HL-60 (cell line): ENCODE results near the gene SLAMF6.
A peak's percentile ranks its signal among the peaks of the same experiment; 100 is the strongest.
"Not testable (repeated sequence)": the region's sequence is repeated elsewhere in the genome, so short reads cannot be mapped to it uniquely, and the experiment has no call there.

Source experiments
- DNase-seq, 2 experiments: peaks; one replicate each; pipeline ENCODE4 v3.0.0-alpha.2; 2010 to 2020; ENCODE audit warnings: low read depth in 1 of 2, low spot score in 1 of 2
- H3K27ac ChIP-seq: fragments of 250-450 bp; sonication (Bioruptor Pico); replicated peaks from 2 replicates; pipeline ENCODE4 v1.5.1; 2020; ENCODE audit warnings: mild to moderate bottlenecking, moderate library complexity
- H3K27me3 ChIP-seq: fragments of 250-450 bp; sonication (Bioruptor Pico); 2 replicates; pipeline ENCODE4 v1.5.1; 2021; ENCODE audit warnings: mild to moderate bottlenecking, moderate library complexity; ENCODE audit not compliant: insufficient read depth, poor library complexity, severe bottlenecking
- H3K4me3 ChIP-seq: replicated peaks from 2 replicates; pipeline ENCODE4 v1.5.1; 2011; ENCODE audit warnings: mild to moderate bottlenecking, control low read depth, low read length; ENCODE audit not compliant: insufficient read depth
- GABPA ChIP-seq: IDR thresholded peaks from 2 replicates; pipeline ENCODE4 v1.6.1; 2012; ENCODE audit warnings: low read depth
- POLR2AphosphoS5 ChIP-seq: IDR thresholded peaks from 2 replicates; pipeline ENCODE4 v1.6.1; 2012; ENCODE audit warnings: low read depth
- SPI1 ChIP-seq: IDR thresholded peaks from 2 replicates; pipeline ENCODE4 v1.6.1; 2012; ENCODE audit warnings: low read depth, mild to moderate bottlenecking, borderline replicate concordance
- TF ChIP-seq, protein P1 (sequence below): IDR thresholded peaks from 2 replicates; pipeline ENCODE4 v1.6.1; 2012; ENCODE audit warnings: low read depth; ENCODE audit not compliant: insufficient replicate concordance
- TF ChIP-seq, protein P2 (sequence below): IDR thresholded peaks from one replicate; pipeline ENCODE4 v1.5.1; 2011; ENCODE audit warnings: low read length, control low read depth, inconsistent platforms; ENCODE audit not compliant: insufficient read depth

The SLAMF6 gene

DNA sequence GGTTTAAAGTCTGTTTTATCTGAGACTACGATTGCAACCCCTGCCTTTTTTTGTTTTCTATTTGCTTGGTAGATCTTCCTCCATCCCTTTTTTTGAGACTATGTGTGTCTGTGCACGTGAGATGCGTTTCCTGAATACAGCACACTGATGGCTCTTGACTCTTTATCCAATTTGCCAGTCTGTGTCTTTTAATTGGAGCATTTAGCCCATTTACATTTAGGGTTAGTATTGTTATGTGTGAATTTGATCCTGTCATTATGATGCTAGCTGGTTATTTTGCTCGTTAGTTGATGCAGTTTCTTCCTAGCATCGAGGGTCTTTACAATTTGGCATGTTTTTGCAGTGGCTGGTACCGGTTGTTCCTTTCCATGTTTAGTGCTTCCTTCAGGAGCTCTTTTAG is 44.0 kb downstream of the SLAMF6 start:
- H3K27ac ChIP-seq, H3K4me3 ChIP-seq, H3K27me3 ChIP-seq, DNase-seq: not testable (repeated sequence)

DNA sequence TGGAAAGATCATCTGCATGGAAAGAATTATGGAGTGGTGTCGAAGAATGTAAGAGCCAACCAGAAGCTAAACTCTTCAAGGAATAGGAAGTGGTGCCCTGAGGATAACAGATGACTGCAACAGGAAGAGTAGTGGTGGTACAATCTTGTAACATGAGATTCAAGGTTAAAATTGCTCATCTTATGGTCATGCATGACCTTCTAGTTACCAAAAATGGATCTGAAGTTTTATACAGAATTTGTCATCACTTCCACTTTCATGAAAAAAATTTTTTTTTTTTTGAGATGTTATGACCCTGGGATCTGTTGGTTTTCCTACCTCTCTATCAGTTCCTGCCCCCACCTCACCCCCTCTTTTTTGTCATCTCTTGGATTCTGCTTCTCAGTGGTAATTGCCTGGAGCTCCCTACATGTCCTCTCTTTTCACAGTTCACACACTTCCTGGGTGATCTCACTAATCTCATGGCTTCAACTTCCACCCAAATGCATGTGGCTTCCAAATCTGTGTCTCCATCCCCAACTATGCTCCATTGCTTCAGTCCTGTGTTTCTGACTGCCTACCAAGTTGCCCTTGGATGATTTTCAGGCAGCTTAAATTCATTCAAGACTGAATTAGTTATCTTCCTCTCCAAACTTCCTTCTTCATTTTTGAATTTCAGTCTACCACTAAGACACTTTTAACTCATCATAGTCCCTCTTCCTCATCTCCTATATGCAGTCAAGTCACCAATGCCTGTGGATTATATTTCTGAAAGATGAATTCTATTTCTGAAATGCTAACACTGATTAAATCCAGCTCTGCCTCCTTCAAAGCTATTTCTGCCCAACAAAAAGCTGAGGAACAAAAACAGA is 48.4 kb downstream of the SLAMF6 start:
- peak in 1 of 2 experiments; percentile 13 for DNase-seq
- Histone ChIP-seq H3K27ac (no peak overlapping the region), H3K4me3 (no peak overlapping the region), H3K27me3 (no peaks in the 10 kb centered on the region)
- no peak for TF ChIP-seq GABPA
- TF ChIP-seq, protein P1, sequence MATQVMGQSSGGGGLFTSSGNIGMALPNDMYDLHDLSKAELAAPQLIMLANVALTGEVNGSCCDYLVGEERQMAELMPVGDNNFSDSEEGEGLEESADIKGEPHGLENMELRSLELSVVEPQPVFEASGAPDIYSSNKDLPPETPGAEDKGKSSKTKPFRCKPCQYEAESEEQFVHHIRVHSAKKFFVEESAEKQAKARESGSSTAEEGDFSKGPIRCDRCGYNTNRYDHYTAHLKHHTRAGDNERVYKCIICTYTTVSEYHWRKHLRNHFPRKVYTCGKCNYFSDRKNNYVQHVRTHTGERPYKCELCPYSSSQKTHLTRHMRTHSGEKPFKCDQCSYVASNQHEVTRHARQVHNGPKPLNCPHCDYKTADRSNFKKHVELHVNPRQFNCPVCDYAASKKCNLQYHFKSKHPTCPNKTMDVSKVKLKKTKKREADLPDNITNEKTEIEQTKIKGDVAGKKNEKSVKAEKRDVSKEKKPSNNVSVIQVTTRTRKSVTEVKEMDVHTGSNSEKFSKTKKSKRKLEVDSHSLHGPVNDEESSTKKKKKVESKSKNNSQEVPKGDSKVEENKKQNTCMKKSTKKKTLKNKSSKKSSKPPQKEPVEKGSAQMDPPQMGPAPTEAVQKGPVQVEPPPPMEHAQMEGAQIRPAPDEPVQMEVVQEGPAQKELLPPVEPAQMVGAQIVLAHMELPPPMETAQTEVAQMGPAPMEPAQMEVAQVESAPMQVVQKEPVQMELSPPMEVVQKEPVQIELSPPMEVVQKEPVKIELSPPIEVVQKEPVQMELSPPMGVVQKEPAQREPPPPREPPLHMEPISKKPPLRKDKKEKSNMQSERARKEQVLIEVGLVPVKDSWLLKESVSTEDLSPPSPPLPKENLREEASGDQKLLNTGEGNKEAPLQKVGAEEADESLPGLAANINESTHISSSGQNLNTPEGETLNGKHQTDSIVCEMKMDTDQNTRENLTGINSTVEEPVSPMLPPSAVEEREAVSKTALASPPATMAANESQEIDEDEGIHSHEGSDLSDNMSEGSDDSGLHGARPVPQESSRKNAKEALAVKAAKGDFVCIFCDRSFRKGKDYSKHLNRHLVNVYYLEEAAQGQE = no peak
- no peak for TF ChIP-seq POLR2AphosphoS5
- TF ChIP-seq, protein P2, sequence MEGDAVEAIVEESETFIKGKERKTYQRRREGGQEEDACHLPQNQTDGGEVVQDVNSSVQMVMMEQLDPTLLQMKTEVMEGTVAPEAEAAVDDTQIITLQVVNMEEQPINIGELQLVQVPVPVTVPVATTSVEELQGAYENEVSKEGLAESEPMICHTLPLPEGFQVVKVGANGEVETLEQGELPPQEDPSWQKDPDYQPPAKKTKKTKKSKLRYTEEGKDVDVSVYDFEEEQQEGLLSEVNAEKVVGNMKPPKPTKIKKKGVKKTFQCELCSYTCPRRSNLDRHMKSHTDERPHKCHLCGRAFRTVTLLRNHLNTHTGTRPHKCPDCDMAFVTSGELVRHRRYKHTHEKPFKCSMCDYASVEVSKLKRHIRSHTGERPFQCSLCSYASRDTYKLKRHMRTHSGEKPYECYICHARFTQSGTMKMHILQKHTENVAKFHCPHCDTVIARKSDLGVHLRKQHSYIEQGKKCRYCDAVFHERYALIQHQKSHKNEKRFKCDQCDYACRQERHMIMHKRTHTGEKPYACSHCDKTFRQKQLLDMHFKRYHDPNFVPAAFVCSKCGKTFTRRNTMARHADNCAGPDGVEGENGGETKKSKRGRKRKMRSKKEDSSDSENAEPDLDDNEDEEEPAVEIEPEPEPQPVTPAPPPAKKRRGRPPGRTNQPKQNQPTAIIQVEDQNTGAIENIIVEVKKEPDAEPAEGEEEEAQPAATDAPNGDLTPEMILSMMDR = no peak
- TF ChIP-seq SPI1 = no peak

DNA sequence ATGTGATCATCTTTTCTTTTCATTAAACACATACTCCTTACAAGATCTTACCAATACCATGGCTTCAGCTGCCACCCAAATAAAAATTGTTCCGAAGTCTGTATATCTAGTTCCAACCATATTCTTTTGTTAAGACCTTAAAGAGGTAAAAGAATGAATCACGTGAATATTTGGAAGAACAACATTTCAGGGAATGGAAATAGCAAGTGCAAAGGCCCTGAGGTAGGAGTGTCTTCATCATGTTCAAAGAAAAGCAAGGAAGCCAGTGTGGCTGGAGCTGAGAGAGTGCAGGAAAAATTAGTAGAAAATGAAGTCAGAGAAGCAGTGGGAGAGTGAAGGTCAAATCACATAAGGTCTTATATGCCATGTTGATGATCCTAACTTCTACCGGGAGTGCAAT is 50.9 kb downstream of the SLAMF6 start:
- DNase-seq = no peak
- no peak for TF ChIP-seq GABPA
- TF ChIP-seq, protein P2 = no peak
- TF ChIP-seq, protein P1 = no peak
- TF ChIP-seq POLR2AphosphoS5 = no peak
- TF ChIP-seq SPI1 = no peak
- Histone ChIP-seq H3K4me3 (no peak overlapping the region), H3K27ac (no peak overlapping the region), H3K27me3 (no peaks in the 10 kb centered on the region)

DNA sequence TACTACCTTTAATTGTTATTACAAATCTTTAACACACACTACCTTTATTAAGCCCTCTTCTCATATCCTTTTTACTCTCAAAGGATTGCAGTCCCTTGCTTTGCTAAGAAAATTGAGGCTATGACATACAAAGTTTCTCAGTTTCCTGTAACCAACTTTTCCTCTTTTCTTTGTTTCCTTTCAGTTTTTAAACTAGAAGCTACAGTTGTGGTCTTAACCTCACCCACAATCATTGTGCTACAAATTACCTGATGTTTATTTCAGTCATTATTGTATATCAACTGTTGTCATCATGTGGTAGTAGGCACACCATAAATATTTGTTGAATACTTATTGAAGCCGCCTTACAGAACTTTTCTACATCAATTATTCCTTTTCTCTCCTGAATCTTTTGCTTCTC is 51.8 kb downstream of the SLAMF6 start:
- H3K27me3 ChIP-seq = no peaks in the 10 kb centered on the region
- H3K4me3 ChIP-seq = no peak overlapping the region
- TF ChIP-seq POLR2AphosphoS5 = no peak
- TF ChIP-seq GABPA = no peak
- TF ChIP-seq, protein P2 = no peak
- no peak for TF ChIP-seq SPI1
- TF ChIP-seq, protein P1 = no peak
- no peak overlapping the region for H3K27ac ChIP-seq
- DNase-seq = no peak
